Gastrocnemius medialis (tissue), 4 donors: ENCODE results near the gene OR2T11.
"Not testable (repeated sequence)": the region's sequence is repeated elsewhere in the genome, so short reads cannot be mapped to it uniquely, and the experiment has no call there.

Source experiments
- CTCF ChIP-seq, 5 experiments: fragments of 450-650 bp in 3 of 5; fragments of 200-600 bp in 2 of 5; sonication (generic) in 2 of 5; IDR thresholded peaks in 4 of 5; conservative IDR thresholded peaks in 1 of 5; 1 replicate in 4 of 5; 2 replicates in 1 of 5; pipeline ENCODE4 v1.5.1; 2016 to 2019; ENCODE audit warnings: antibody characterized with exemption in 5 of 5, mild to moderate bottlenecking in 3 of 5, moderate library complexity in 3 of 5
- POLR2A ChIP-seq, 2 donors: fragments of 450-650 bp; IDR thresholded peaks; one replicate each; pipeline ENCODE4 v1.6.1; 2017; ENCODE audit warnings: antibody characterized with exemption in 2 of 2, mild to moderate bottlenecking in 2 of 2, moderate library complexity in 2 of 2

- TF ChIP-seq CTCF (IDR thresholded peaks at IDR 0.05 in 4 of 5, conservative IDR thresholded peaks at IDR 0.05 in 1 of 5); POLR2A (IDR thresholded peaks at IDR 0.05): not testable (repeated sequence)
Observed at GRCh38 chr1:248636612-248637011, 1.7 kb upstream of the OR2T11 start.
